Sigmoid colon (tissue), 7 donors: ENCODE measurements around the gene SCFD1. TPM values are rescaled to one million over a fixed set of nuclear protein-coding genes. Genes with fewer than 3 reads are reported as not detected.
"Not testable (repeated sequence)": the region's sequence is repeated elsewhere in the genome, so short reads cannot be mapped to it uniquely, and the experiment has no call there.

ENCODE experiments used
- DNase-seq: peaks from one replicate; pipeline ENCODE4 v3.0.0-alpha.2; 2019
- H3K27ac ChIP-seq, 4 donors: fragments of 200-600 bp; sonication (generic); one replicate each; pipeline ENCODE4 v1.5.1; 2016 to 2019; ENCODE audit warnings: mild to moderate bottlenecking in 1 of 4
- H3K27me3 ChIP-seq, 3 donors: fragments of 200-600 bp; sonication (generic); one replicate each; pipeline ENCODE4 v1.5.1; 2019; ENCODE audit warnings: mild to moderate bottlenecking in 1 of 3
- H3K36me3 ChIP-seq, 4 donors: fragments of 200-600 bp; sonication (generic); one replicate each; pipeline ENCODE4 v1.5.1; 2016 to 2019
- H3K4me1 ChIP-seq, 4 donors: fragments of 200-600 bp; sonication (generic); one replicate each; pipeline ENCODE4 v1.5.1; 2017 to 2019
- H3K4me3 ChIP-seq, 4 donors: fragments of 200-600 bp; sonication (generic); one replicate each; pipeline ENCODE4 v1.5.1; 2017 to 2019; ENCODE audit warnings: mild to moderate bottlenecking in 2 of 4, moderate library complexity in 1 of 4
- H3K9me3 ChIP-seq, 4 donors: fragments of 200-600 bp in 3 of 4; sonication (generic) in 3 of 4; one replicate each; pipeline versions ENCODE4 v1.5.1 to v1.6.1; 2013 to 2019
- EP300 ChIP-seq, 4 donors: sonication (generic); formaldehyde crosslinking; IDR thresholded peaks; one replicate each; pipeline ENCODE4 v1.6.1; 2017; ENCODE audit warnings: antibody characterized with exemption in 4 of 4
- POLR2A ChIP-seq, 2 donors: fragments of 450-650 bp; IDR thresholded peaks; one replicate each; pipeline ENCODE4 v1.6.1; 2016; ENCODE audit warnings: antibody characterized with exemption in 2 of 2, mild to moderate bottlenecking in 2 of 2, moderate library complexity in 2 of 2
- POLR2AphosphoS5 ChIP-seq, 4 donors: sonication (generic); formaldehyde crosslinking; IDR thresholded peaks; one replicate each; pipeline ENCODE4 v1.6.1; 2017; ENCODE audit warnings: antibody characterized with exemption in 4 of 4
- WGBS, 2 donors: extraction: QIAGEN DNeasy Blood & Tissue Kit; methylation state at CpG; one replicate each; pipeline ENCODE4 v1.1.7; 2013; 5-methylcytosine and 5-hydroxymethylcytosine counted together
- intact Hi-C: fragments of 100-400 bp; cut with DNase I; formaldehyde crosslinking; loops from one replicate; pipeline ENCODE4 v1.15.1; 2023
- polyA plus RNA-seq, 3 donors: library from polyadenylated mRNA; stranded (reverse); fragments of 200-250 nt; gene quantifications; one replicate each; pipeline ENCODE4 v1.2.3, GENCODE V29; 2013
- total RNA-seq, 4 donors: library from RNA; depleted of rRNA; stranded (reverse); fragments of >200 nt; gene quantifications; one replicate each; pipeline ENCODE4 v1.1.0, GENCODE V29; 2016
- TF ChIP-seq, protein P1 (sequence below), 4 experiments: fragments of 450-650 bp in 3 of 4; fragments of 200-600 bp in 1 of 4; IDR thresholded peaks; one replicate each; pipeline ENCODE4 v1.5.1; 2016 to 2019; ENCODE audit warnings: antibody characterized with exemption in 4 of 4, mild to moderate bottlenecking in 3 of 4, moderate library complexity in 2 of 4
- donor health status: healthy with polysubstance abuse.
- donor health status: Bipolar disorder and iron deficiency.
- donor health status: healthy.

Gene SCFD1
- total and polyA plus RNA-seq, 7 donors = 36.1 to 86.1 (median 60.7) TPM

GRCh38 chr14:30600922-30601918 is 20.9 kb upstream of the SCFD1 start:
- DNase-seq = no peak
- H3K4me3 ChIP-seq = no peak overlapping the region
- intact Hi-C loops = no loop called here
- peaks cover 0 to 78% (median 7%) of the 10 kb centered on the region in 4 donors for H3K36me3 ChIP-seq
- no peak overlapping the region for H3K27ac ChIP-seq
- TF ChIP-seq POLR2A (IDR thresholded peaks at IDR 0.05) (no peak), EP300 (IDR thresholded peaks at IDR 0.05) (no peak), POLR2AphosphoS5 (IDR thresholded peaks at IDR 0.05) (no peak)
- TF ChIP-seq, protein P1, sequence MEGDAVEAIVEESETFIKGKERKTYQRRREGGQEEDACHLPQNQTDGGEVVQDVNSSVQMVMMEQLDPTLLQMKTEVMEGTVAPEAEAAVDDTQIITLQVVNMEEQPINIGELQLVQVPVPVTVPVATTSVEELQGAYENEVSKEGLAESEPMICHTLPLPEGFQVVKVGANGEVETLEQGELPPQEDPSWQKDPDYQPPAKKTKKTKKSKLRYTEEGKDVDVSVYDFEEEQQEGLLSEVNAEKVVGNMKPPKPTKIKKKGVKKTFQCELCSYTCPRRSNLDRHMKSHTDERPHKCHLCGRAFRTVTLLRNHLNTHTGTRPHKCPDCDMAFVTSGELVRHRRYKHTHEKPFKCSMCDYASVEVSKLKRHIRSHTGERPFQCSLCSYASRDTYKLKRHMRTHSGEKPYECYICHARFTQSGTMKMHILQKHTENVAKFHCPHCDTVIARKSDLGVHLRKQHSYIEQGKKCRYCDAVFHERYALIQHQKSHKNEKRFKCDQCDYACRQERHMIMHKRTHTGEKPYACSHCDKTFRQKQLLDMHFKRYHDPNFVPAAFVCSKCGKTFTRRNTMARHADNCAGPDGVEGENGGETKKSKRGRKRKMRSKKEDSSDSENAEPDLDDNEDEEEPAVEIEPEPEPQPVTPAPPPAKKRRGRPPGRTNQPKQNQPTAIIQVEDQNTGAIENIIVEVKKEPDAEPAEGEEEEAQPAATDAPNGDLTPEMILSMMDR (IDR thresholded peaks at IDR 0.05) = no peak
- H3K27me3 ChIP-seq = no peaks in the 10 kb centered on the region
- 90 to 94% methylated on average over 8 of the region's 8 CpGs for WGBS, 2 donors
- H3K4me1 ChIP-seq = no peaks in the 10 kb centered on the region
- no peaks in the 10 kb centered on the region for H3K9me3 ChIP-seq

GRCh38 chr14:30603402-30603801 is 18.7 kb upstream of the SCFD1 start:
- Histone ChIP-seq H3K27ac (no peak overlapping the region), H3K4me3 (no peak overlapping the region), H3K27me3 (no peaks in the 10 kb centered on the region), H3K9me3 (no peaks in the 10 kb centered on the region), H3K36me3 (peaks cover 0 to 79% (median 5%) of the 10 kb centered on the region in 4 donors), H3K4me1 (no peaks in the 10 kb centered on the region)
- intact Hi-C loops = no loop called here
- no peak for TF ChIP-seq POLR2A (IDR thresholded peaks at IDR 0.05)
- no peak for TF ChIP-seq EP300 (IDR thresholded peaks at IDR 0.05)
- TF ChIP-seq, protein P1 (IDR thresholded peaks at IDR 0.05) = no peak
- TF ChIP-seq POLR2AphosphoS5 (IDR thresholded peaks at IDR 0.05) = no peak
- WGBS, 2 donors = 97 to 98% methylated on average over 3 of the region's 3 CpGs
- no peak for DNase-seq

DNA sequence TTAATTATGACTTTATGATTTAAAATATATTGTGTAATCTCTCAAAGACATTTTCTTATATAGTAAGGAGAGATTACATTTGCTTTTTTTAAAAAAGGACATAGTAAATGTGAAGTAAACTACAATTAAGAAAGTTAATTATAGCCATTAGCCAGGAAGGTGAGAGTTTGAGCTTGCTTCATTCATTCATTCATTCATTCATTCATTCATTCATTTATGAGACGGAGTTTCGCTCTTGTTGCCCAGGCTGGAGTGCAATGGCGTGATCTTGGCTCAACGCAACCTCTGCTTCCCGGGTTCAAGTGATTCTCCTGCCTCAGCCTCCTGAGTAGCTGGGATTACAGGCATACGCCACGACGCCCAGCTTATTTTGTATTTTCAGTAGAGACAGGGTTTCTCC is 17.4 kb upstream of the SCFD1 start:
- intact Hi-C loops, H3K27ac ChIP-seq, H3K4me1 ChIP-seq, H3K4me3 ChIP-seq, DNase-seq, H3K9me3 ChIP-seq, H3K27me3 ChIP-seq: not testable (repeated sequence)
- 98% methylated on average over 8 of the region's 8 CpGs for WGBS, 2 donors
- H3K36me3 ChIP-seq = peaks cover 0 to 67% (median 4%) of the 10 kb centered on the region in 4 donors

- Histone ChIP-seq H3K27me3 (no peaks in the 10 kb centered on the region), H3K27ac (no peak overlapping the region), H3K9me3 (no peaks in the 10 kb centered on the region), H3K4me3 (no peak overlapping the region), H3K4me1 (no peaks in the 10 kb centered on the region), H3K36me3 (peaks cover 0 to 47% (median 4%) of the 10 kb centered on the region in 4 donors)
- intact Hi-C loops = no loop called here
- no peak for DNase-seq
- WGBS, 2 donors = 71 to 94% methylated on average over 1 of the region's 1 CpG
- TF ChIP-seq POLR2AphosphoS5 (IDR thresholded peaks at IDR 0.05) (no peak), POLR2A (IDR thresholded peaks at IDR 0.05) (no peak), EP300 (IDR thresholded peaks at IDR 0.05) (no peak)
- TF ChIP-seq, protein P1 (IDR thresholded peaks at IDR 0.05) = no peak
Observed at GRCh38 chr14:30607156-30607780, 14.9 kb upstream of the SCFD1 start.

DNA sequence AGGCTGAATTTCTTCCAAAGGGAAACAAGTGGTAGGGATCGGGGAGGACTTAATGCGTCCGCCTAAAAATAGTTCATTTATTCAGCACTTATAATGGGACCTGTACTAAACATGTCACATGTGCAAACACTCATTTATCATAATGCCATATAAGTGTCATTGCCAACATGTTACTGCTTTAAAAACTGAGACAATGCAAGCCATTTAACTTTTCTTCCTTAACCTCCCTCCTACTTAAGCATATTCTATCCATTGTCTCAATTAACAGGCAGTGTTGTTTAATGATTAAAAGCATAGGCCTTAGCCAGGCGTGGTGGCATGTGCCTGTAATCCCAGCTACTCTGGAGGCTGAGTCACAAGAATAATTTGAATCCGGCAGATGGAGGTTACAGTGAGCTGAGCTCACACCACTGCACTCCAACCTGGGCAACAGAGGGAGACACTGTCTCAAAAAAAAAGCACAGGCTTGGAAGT is 13.5 kb upstream of the SCFD1 start:
- intact Hi-C loops = no loop called here
- no peaks in the 10 kb centered on the region for H3K9me3 ChIP-seq
- DNase-seq = no peak
- TF ChIP-seq, protein P1 (IDR thresholded peaks at IDR 0.05) = no peak
- TF ChIP-seq EP300 (IDR thresholded peaks at IDR 0.05) (no peak), POLR2A (IDR thresholded peaks at IDR 0.05) (no peak), POLR2AphosphoS5 (IDR thresholded peaks at IDR 0.05) (no peak)
- no peaks in the 10 kb centered on the region for H3K4me1 ChIP-seq
- no peak overlapping the region for H3K27ac ChIP-seq
- no peaks in the 10 kb centered on the region for H3K27me3 ChIP-seq
- WGBS, 2 donors = 20 to 70% methylated on average over 5 of the region's 5 CpGs
- H3K4me3 ChIP-seq = no peak overlapping the region
- peaks cover 0 to 39% (median 0%) of the 10 kb centered on the region in 4 donors for H3K36me3 ChIP-seq
